DOHH2 (cell line): ENCODE data around the gene ARHGAP27.

Source experiments
- H3F3A ChIP-seq: fragments of 200-600 bp; sonication (generic), shearing (Covaris generic); 2 replicates; pipeline ENCODE4 v1.6.0; 2016; ENCODE audit warnings: antibody characterized with exemption, mild to moderate bottlenecking; ENCODE audit not compliant: control insufficient read depth, insufficient read depth
- H3K27ac ChIP-seq: fragments of 200-600 bp; sonication (generic); 2 replicates; pipeline ENCODE4 v1.5.1; 2014; ENCODE audit warnings: low read depth, mild to moderate bottlenecking, low read length, moderate library complexity
- H3K27me3 ChIP-seq: fragments of 200-600 bp; sonication (generic); 2 replicates; pipeline ENCODE4 v1.6.1; 2014; ENCODE audit warnings: mild to moderate bottlenecking, low read length, mixed read lengths; ENCODE audit not compliant: control insufficient read depth
- H3K36me3 ChIP-seq: fragments of 200-600 bp; sonication (generic); 2 replicates; pipeline ENCODE4 v1.6.1; 2014; ENCODE audit warnings: mild to moderate bottlenecking, low read length, moderate library complexity, mixed read lengths; ENCODE audit not compliant: control insufficient read depth
- H3K4me1 ChIP-seq: fragments of 200-600 bp; sonication (generic); 2 replicates; pipeline ENCODE4 v1.6.1; 2014; ENCODE audit warnings: mild to moderate bottlenecking, low read length, mixed read lengths; ENCODE audit not compliant: control insufficient read depth
- H3K4me2 ChIP-seq: fragments of 200-600 bp; sonication (generic); 2 replicates; pipeline ENCODE4 v1.6.0; 2014; ENCODE audit warnings: mild to moderate bottlenecking, low read length, moderate library complexity
- H3K4me3 ChIP-seq: fragments of 200-600 bp; sonication (generic); 2 replicates; pipeline ENCODE4 v1.5.1; 2014; ENCODE audit warnings: mild to moderate bottlenecking, low read length, mixed read lengths
- H3K79me2 ChIP-seq: fragments of 200-600 bp; sonication (generic); 2 replicates; pipeline ENCODE4 v1.6.1; 2014; ENCODE audit warnings: mild to moderate bottlenecking, low read length, mixed read lengths; ENCODE audit not compliant: control insufficient read depth
- H3K9me2 ChIP-seq: fragments of 200-600 bp; sonication (generic); replicated peaks from 2 replicates; pipeline ENCODE4 v1.6.1; 2014; ENCODE audit warnings: mild to moderate bottlenecking, low read length, mixed read lengths; ENCODE audit not compliant: control insufficient read depth
- H3K9me3 ChIP-seq: fragments of 200-600 bp; sonication (generic); 2 replicates; pipeline ENCODE4 v1.6.1; 2014; ENCODE audit warnings: antibody characterized with exemption, low read length, mixed read lengths; ENCODE audit not compliant: control insufficient read depth, insufficient read depth
- H4K20me1 ChIP-seq: fragments of 200-600 bp; sonication (generic); 2 replicates; pipeline ENCODE4 v1.6.0; 2014; ENCODE audit warnings: low read depth, mild to moderate bottlenecking, antibody characterized with exemption, low read length, moderate library complexity; ENCODE audit not compliant: control insufficient read depth, insufficient read depth
- CTCF ChIP-seq: fragments of 200-600 bp; sonication (generic); IDR thresholded peaks from one replicate; pipeline ENCODE4 v1.5.1; 2014; ENCODE audit warnings: antibody characterized with exemption, mild to moderate bottlenecking, low read depth, low read length; ENCODE audit not compliant: poor library complexity, severe bottlenecking
- EZH2phosphoT487 ChIP-seq: fragments of 200-600 bp; sonication (generic); IDR thresholded peaks from 2 replicates; pipeline ENCODE4 v1.6.1; 2017; ENCODE audit warnings: borderline replicate concordance, mild to moderate bottlenecking, antibody characterized with exemption, low read length, moderate library complexity, mixed read lengths

Gene ARHGAP27

GRCh38 chr17:45380991-45381390 lies 51.7 kb downstream of the ARHGAP27 start:
- TF ChIP-seq CTCF (no peak), EZH2phosphoT487 (no peak)

DNA sequence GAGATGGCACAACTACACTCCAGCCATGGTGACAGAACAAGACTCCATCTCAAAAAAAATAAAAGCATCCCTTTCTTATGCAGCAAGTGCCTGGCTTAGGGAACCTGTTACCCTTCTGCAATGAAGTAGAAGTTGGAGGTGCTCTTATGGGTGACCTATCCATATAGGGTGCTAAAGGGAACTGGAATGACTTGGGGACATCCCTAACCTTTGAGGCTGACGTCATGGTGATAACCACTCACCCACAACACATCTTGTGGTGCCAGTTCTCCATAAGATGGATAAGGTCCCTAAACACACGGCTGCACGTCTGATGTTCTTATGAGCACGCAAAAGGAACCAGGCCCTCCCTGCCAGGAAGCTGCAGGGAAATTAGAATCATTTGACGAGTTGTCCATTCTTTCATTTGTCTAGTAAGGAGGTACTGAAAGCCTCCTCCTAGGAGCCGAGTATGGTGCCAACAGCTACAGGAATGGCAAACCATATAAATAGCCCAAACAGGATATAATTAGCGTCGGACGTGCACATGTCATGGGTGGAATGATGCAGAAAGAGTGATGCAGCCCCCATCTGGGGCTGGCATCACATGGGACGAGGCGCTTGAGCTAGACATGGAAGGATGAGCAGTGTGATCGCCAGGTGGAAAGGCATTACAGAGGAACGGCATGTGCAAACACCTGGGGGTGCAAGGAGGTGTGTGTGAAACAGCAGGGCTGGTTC lies 52.5 kb downstream of the ARHGAP27 start:
- Histone ChIP-seq H3K9me2 (no peaks in the 10 kb centered on the region), H3K4me2 (no peak overlapping the region), H3K27ac (no peak overlapping the region), H3F3A (no peaks in the 10 kb centered on the region), H3K27me3 (peaks cover 27% of the 10 kb centered on the region), H3K36me3 (no peaks in the 10 kb centered on the region), H3K4me1 (0 out of 2 replicates have a peak, but pooled peaks cover under 1% of the 10 kb centered on the region), H3K79me2 (no peaks in the 10 kb centered on the region), H4K20me1 (no peaks in the 10 kb centered on the region), H3K9me3 (no peaks in the 10 kb centered on the region), H3K4me3 (no peak overlapping the region)
- TF ChIP-seq EZH2phosphoT487 (no peak), CTCF (no peak)

More at GRCh38 chr17:45380991-45381390, 51.7 kb downstream of the ARHGAP27 start:
- Histone ChIP-seq H3K36me3 (no peaks in the 10 kb centered on the region), H3K4me1 (0 out of 2 replicates have a peak, but pooled peaks cover 3% of the 10 kb centered on the region), H3K27me3 (peaks cover 31% of the 10 kb centered on the region), H3K4me2 (no peak overlapping the region), H3K4me3 (no peak overlapping the region), H3F3A (no peaks in the 10 kb centered on the region), H3K9me3 (no peaks in the 10 kb centered on the region), H3K79me2 (no peaks in the 10 kb centered on the region), H4K20me1 (no peaks in the 10 kb centered on the region), H3K27ac (no peak overlapping the region), H3K9me2 (no peaks in the 10 kb centered on the region)

- no peaks in the 10 kb centered on the region for H4K20me1 ChIP-seq
- H3K27me3 ChIP-seq, result peaks cover 38% of the 10 kb centered on the region
- H3K4me2 ChIP-seq, result no peak overlapping the region
- H3K4me1 ChIP-seq, result no peaks in the 10 kb centered on the region
- no peak overlapping the region for H3K27ac ChIP-seq
- no peaks in the 10 kb centered on the region for H3K9me3 ChIP-seq
- H3F3A ChIP-seq, result no peaks in the 10 kb centered on the region
- no peaks in the 10 kb centered on the region for H3K9me2 ChIP-seq
- no peaks in the 10 kb centered on the region for H3K36me3 ChIP-seq
- no peaks in the 10 kb centered on the region for H3K79me2 ChIP-seq
- no peak overlapping the region for H3K4me3 ChIP-seq
- TF ChIP-seq EZH2phosphoT487 (no peak), CTCF (no peak)
Observed at GRCh38 chr17:45377401-45377800, 55.3 kb downstream of the ARHGAP27 start.
